KOPT-K1 (cell line): ENCODE data around the gene AKR7A3.
"Not testable (repeated sequence)": the region's sequence is repeated elsewhere in the genome, so short reads cannot be mapped to it uniquely, and the experiment has no call there.

ENCODE experiments used
- H3K27ac ChIP-seq: fragments of 200-600 bp; sonication (generic); 2 replicates; pipeline ENCODE4 v1.5.1; 2016; ENCODE audit warnings: antibody characterized with exemption, mild to moderate bottlenecking, low read depth, low read length; ENCODE audit not compliant: poor library complexity, severe bottlenecking
- H3K36me3 ChIP-seq: fragments of 200-600 bp; sonication (generic); 2 replicates; pipeline ENCODE4 v1.5.1; 2017; ENCODE audit warnings: antibody characterized with exemption, mild to moderate bottlenecking, low read length, moderate library complexity; ENCODE audit not compliant: insufficient read depth
- H3K9me3 ChIP-seq: fragments of 200-600 bp; sonication (generic); 2 replicates; pipeline ENCODE4 v1.5.1; 2017; ENCODE audit warnings: antibody characterized with exemption, low read length, mild to moderate bottlenecking; ENCODE audit not compliant: insufficient read depth, poor library complexity, severe bottlenecking

AKR7A3 gene

DNA sequence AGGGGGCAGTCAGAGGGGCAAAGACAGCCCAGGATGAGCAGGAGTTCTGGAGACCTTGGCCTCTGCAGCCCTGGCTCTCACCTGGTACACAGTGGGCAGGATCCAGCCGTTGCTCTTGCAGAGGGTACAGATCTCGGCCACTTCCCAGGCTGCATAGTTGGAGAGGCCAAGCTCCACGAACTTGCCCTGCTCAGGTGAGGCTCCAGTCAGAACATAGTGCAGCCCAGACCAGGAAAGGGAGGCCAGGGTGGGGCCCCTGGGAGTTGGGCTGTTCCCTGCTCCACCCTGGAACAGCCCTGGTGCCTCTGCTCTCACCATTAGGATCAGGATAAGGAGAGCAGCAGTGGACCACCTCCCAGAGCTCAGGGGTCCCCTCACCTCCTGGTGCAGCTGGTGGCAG lies 2.8 kb downstream of the AKR7A3 start:
- H3K9me3 ChIP-seq, H3K27ac ChIP-seq, H3K36me3 ChIP-seq: not testable (repeated sequence)

DNA sequence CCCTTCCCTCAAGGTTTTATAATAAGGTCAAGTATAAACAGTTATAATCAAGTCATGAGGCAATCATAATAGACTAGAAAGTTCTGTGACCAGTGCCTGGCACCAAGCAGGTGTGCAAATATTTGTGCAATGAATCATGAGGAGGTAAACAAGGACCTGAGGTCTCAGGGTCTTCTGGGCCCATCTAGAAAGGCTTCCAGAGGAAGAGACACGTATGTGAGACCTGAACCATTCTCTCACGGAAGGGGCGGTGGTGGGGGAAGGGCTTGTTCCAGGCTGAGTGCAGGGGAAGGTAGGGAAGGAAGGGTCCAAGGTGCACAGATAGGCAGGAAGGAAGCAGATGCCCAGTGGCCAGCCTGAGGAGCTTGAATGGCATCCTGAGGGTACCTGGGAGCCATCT lies 3.2 kb downstream of the AKR7A3 start:
- H3K27ac ChIP-seq, H3K36me3 ChIP-seq, H3K9me3 ChIP-seq: not testable (repeated sequence)

DNA sequence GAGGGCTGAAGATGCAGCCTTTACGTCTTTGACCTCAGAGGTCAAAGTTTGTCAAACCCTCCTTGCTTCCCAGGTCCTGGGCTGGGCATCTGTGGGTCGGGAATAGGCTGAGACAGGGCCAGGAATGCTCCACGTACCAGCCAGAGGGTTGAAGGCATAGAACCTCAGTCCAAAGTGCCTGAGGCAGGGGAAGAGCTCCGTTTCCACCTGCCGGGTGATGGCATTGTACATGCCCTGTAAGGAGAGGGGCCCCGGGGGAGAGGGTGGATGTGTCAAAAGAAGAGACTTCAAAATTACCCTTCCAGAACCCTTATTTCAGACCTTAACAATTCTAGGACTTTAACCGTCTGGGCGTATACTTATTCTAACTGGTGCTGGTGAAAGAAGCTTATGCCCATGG lies 3.7 kb downstream of the AKR7A3 start:
- Histone ChIP-seq H3K27ac (no peak overlapping the region), H3K36me3 (no peaks in the 10 kb centered on the region), H3K9me3 (no peaks in the 10 kb centered on the region)

DNA sequence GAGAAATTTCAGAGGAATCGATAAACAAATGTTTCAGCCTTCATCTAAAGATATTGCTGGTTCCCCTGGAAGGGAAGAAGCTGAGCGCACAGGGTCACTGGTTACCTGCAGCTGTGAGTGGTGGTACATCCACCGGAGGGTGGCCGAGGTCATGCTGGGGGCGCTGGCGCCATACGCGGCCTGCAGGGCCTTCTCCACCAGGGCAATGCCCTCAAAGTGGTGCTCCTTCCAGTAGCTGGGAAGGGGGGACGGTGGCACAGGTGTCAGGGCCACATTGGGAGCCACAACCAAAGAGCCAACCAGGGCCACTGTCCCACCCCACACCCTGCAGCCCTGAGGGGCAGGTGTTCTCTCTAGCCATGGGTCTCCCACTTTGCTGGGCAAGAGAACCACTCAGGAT lies 4.7 kb downstream of the AKR7A3 start:
- Histone ChIP-seq H3K36me3 (no peaks in the 10 kb centered on the region), H3K27ac (no peak overlapping the region), H3K9me3 (no peaks in the 10 kb centered on the region)

DNA sequence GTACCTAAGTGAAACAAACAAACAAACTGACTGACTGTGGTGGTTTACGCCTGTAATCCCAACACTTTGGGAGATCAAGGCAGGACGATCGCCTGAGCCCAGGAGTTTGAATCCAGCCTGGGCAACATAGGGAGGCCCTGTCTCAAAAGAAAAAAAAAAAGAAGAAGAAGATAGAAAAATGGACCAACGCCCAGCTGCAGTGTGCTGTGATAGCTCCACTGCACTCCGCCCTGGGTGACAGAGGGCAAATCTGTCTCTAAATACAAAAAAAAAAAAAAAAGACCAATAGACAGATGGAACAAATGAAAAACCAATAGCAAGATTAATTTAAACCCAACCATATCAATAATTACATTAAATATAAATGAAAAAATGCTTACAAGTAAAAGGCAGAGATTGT lies 13.9 kb downstream of the AKR7A3 start:
- H3K27ac ChIP-seq: no peak overlapping the region
- H3K9me3 ChIP-seq: no peaks in the 10 kb centered on the region
- H3K36me3 ChIP-seq: no peaks in the 10 kb centered on the region

DNA sequence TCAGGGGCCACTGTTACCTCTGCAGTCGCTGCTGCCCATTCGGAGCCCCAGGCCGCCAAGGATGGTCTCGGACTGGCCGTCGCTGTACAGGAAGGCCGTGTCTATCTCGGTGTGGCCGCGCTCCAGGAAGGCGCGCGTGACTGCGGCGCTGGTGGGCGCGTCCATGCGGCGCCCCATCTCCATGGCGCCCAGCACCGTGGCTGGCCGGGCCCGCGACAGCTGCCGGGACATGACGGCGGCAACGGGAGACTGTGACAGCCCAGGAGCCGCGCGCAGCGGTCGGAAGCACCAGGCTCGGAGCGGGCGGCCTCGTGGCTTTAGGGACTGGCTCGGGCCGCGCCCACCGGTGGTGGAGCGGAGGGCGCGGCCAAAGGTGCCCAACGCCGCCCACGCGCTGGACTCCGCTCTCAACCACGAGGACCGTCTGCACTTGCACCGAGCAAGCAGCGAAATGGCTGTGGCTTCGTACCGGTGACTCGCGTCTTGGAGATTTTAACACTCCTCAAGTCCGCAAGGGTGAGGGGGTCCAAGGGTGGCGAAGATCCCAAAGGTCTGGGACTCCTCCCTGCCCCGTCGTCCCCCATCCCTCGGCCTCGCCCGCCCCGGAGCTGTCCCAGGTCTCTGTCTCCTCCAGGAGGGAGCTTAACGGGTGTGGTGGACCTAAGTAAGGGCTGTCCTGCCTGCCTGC lies 14.6 kb downstream of the AKR7A3 start:
- H3K9me3 ChIP-seq, H3K27ac ChIP-seq, H3K36me3 ChIP-seq: not testable (repeated sequence)

DNA sequence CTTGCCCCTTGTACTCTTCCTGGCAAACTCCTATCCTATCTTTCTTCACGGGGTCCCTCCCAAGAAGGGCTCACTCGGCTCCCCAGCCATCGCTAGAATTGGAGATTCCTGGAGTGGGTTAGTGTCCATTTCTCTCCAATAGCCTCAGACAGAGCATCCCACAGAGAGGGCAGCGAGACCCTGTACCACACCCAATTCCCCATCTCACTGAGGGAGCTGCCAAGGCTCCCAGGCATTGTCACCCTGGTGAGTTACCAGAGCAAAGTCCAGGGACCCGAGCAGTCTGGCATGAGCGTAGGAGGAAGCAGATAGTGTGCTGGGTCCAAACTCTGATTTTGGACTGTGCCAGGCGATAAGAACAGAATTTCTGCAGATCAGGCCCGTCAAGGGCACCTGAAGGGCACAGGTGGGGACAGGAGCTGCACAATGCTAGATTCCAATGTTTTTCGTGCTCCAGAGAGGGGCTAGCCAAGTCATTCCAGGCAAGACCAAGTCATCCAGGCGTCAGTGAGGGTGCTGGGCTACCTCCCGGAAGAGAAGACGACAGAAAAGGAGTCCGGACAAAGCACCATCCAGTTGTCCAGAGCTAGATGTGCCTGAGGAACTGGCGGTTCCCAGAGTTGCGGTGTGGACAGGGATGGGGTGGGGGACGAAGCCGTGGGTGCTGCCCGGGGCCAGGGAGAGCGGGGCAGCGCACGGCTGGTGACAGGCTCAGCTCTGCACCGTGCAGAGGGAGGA lies 15.3 kb downstream of the AKR7A3 start:
- Histone ChIP-seq H3K9me3 (no peaks in the 10 kb centered on the region), H3K27ac (no peak overlapping the region), H3K36me3 (no peaks in the 10 kb centered on the region)

DNA sequence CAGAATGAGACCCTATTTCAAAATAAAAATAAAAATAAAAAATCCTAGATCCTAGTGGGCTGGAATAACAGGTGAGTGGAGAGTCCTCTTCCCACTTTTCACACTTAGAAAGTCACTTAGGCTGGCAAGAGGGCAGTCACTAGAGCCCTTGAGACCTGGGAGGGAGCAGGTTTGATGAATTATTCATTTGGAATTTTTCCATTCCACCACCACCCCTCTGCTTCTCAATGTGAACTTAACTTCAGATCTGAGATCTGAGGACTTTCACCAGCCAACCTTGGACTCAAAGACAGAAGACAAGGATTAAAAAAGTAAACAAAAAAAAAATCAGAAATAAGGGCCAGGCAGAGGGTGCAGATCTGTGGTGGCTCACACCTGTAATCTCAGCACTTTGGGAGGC lies 16.5 kb downstream of the AKR7A3 start:
- no peaks in the 10 kb centered on the region for H3K9me3 ChIP-seq
- no peaks in the 10 kb centered on the region for H3K36me3 ChIP-seq
- H3K27ac ChIP-seq: no peak overlapping the region

DNA sequence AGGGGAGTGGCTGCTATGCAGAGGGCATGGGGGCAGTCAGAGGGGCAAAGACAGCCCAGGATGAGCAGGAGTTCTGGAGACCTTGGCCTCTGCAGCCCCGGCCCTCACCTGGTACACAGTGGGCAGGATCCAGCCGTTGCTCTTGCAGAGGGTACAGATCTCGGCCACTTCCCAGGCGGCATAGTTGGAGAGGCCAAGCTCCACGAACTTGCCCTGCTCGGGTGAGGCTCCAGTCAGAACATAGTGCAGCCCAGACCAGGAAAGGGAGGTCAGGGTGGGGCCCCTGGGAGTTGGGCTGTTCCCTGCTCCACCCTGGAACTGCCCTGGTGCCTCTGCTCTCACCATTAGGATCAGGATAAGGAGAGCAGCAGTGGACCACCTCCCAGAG lies 18.2 kb downstream of the AKR7A3 start:
- not testable (repeated sequence) for H3K27ac ChIP-seq, H3K36me3 ChIP-seq, H3K9me3 ChIP-seq

DNA sequence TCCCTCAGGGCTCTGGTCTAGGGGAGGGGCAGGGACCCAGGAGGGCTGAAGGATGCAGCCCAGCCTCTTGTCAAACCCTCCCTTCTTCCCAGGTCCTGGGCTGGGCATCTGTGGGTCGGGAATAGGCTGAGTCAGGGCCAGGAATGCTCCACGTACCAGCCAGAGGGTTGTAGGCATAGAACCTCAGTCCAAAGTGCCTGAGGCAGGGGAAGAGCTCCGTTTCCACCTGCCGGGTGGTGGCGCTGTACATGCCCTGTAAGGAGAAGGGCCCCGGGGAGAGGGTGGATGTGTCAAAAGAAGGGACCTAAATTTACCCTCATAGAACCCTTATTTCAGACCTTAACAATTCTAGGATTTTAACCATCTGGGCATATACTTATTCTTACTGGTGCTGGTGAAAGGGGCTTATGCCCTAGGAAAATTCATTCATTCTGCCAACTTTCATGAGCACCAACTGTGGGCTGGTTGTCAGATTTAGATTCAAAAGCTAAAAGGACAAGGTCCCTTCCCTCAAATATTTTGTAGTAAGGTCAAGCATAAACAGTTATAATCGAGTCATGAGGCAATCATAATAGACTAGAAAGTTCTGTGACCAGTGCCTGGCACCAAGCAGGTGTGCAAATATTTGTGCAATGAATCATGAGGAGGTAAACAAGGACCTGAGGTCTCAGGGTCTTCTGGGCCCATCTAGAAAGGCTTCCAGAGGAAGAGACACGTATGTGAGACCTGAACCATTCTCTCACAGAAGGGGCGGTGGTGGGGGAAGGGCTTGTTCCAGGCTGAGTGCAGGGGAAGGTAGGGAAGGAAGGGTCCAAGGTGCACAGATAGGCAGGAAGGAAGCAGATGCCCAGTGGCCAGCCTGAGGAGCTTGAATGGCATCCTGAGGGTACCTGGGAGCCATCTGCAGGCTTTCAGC lies 18.9 kb downstream of the AKR7A3 start:
- not testable (repeated sequence) for H3K36me3 ChIP-seq, H3K27ac ChIP-seq

DNA sequence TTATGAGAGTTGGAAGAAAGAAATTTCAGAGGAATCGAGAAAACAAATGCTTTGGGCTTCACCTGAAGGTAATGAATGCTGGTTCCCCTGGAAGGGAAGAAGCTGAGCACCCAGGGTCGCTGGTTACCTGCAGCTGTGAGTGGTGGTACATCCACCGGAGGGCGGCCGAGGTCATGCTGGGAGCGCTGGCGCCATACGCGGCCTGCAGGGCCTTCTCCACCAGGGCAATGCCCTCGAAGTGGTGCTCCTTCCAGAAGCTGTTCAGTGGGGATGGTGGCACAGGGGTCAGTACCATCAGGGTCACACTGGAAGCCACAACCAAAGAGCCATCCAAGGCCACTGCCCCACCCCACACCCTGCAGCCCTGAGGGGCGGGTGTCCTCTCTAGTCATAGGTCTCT lies 20.1 kb downstream of the AKR7A3 start:
- Histone ChIP-seq H3K36me3 (no peaks in the 10 kb centered on the region), H3K27ac (no peak overlapping the region), H3K9me3 (no peaks in the 10 kb centered on the region)

More for the DNA sequence above, 18.9 kb downstream of the AKR7A3 start:
- not testable (repeated sequence) for H3K9me3 ChIP-seq

DNA sequence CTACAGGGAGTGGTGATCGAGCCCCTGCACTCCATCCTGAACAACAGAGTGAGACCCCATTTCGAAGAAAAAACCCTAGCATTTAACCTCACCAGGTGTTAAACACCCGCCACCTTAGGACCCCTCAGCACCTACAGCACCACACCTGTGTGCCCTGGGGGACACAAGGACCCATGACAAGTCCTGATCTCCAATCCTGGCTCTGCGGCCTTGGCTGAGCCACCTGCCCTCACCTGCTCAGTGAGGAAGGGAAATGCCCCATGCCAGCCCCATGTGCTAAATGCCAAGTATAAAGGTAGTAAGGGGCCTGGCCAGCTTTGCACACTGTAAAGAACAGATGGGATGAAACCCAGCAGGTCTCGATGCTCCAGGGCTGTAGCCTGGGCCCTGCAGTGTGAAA lies 25.8 kb downstream of the AKR7A3 start:
- peaks cover 33% of the 10 kb centered on the region for H3K36me3 ChIP-seq

DNA sequence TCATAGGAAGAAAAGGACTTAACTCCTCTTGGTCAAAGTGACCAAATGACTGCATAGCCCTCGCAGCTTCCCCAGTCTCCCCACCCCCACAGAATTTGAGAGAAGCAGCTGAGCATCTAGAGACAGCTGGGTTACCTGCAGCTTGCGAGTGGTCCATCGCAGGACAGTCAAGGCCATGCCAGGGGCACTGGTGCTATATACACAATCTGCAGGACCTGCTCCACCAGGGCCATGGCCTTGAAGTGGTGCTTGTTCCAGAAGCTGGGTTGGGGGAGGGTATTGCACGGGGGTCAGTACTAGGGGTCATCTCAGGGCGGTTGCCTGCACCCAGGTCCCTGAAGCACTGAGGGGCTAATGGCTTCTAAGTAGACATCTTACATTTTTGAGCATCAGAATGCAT lies 26.5 kb downstream of the AKR7A3 start:
- H3K9me3 ChIP-seq: no peaks in the 10 kb centered on the region
- no peak overlapping the region for H3K27ac ChIP-seq
- H3K36me3 ChIP-seq: peaks cover 40% of the 10 kb centered on the region

More for the DNA sequence above, 25.8 kb downstream of the AKR7A3 start:
- Histone ChIP-seq H3K9me3 (no peaks in the 10 kb centered on the region), H3K27ac (no peak overlapping the region)

DNA sequence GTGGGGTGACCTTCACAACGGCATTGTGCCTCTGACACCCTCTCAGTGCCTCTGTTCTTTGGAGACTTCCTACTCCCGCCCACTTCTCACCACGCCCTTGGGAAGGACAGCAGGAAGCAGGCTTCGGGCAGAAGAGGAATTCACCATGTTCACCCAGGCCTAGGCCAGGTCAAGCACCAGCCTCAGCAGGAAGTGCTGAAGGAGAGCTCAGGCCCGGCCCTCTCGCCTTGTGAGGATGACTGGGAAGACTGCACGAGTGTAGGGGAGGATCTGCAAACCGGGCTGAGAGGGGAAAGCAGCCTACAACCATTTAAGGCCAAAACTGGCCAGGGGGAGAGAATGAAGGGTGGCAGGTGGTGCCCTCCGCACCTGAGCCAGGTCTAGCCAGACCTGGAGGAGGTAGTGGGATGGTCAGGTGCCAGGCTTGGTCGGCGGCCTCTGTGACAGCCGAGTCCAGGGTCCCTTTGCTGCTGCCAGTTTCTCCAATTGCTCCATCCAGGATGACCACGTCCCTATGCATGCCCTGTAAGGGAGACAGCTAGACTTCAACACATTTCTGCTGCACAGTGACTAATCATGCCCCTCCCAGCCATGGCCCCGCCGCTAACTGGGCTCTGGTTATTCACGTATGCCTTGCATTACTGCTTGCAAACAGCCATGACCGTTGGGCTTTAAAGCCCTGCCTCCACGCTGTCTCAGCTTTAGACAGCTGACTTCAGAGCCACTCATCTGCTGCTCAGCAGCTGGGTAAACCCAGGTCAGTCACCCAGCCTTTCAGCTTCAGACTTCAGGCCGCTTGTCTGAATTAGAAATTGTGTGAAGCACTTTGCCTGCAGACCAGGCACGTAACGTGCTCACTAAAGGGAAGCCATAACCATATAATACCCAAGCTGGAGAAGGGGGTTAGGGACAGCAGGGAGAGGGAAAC lies 28.1 kb downstream of the AKR7A3 start:
- Histone ChIP-seq H3K27ac (no peak overlapping the region), H3K36me3 (peaks cover 56% of the 10 kb centered on the region), H3K9me3 (no peaks in the 10 kb centered on the region)
